Panc1 (cell line): ENCODE measurements around the gene FIBIN. TPM values are rescaled to one million over a fixed set of nuclear protein-coding genes. Genes with fewer than 3 reads are reported as not detected.

ENCODE experiments used
- total RNA-seq: library from RNA; stranded (reverse); gene quantifications from one replicate; pipeline ENCODE4 v1.2.1, GENCODE V29; 2021; ENCODE audit not compliant: unreplicated experiment

Gene FIBIN
- total RNA-seq, 1 experiment from 2014 or later = not detected

Other genes with a start within 250 kb of the FIBIN start
- gene BBOX1, start 46.7 kb downstream of the FIBIN start, total RNA-seq = not detected